ENCODE results near the gene RPF1. TPM values are rescaled to one million over a fixed set of nuclear protein-coding genes. Genes with fewer than 3 reads are reported as not detected.

The RPF1 gene
- 29.9 to 33.7 TPM (median 31.2 TPM) in 5 replicates for total RNA-seq (2022; extraction: Qiagen RNA extraction)

GRCh38 chr1:84478876-84479868, at the start of gene RPF1:
Gene RPF1, plus strand, starts transcription at chr1:84479266. Its CDS starts 16 bp downstream, at chr1:84479282.

GRCh38 chr1:84506002-84506728, 27.1 kb downstream of the RPF1 start, which contains the start of the genes GNG5 and SPATA1:
Gene GNG5, minus strand, starts transcription at chr1:84506581. Its CDS starts 490 bp downstream, at chr1:84506091.
Gene SPATA1, plus strand, starts transcription at chr1:84506386. Its CDS starts 9,974 bp downstream, at chr1:84516360.

Other genes with a start within 250 kb of the RPF1 start
- gene SAMD13, start 177.6 kb upstream of the RPF1 start, total RNA-seq (2022; extraction: Qiagen RNA extraction): 0.52 to 0.81 TPM (median 0.54 TPM) in 5 replicates
- gene DNASE2B, start 80.8 kb upstream of the RPF1 start, total RNA-seq (2022; extraction: Qiagen RNA extraction): not detected in 5 replicates
- 1.0 to 1.9 TPM (median 1.1 TPM) in 3 of 5 replicates, not detected in the others for gene SPATA1, start 27.1 kb downstream of the RPF1 start, total RNA-seq (2022; extraction: Qiagen RNA extraction)
- gene GNG5, start 27.3 kb downstream of the RPF1 start, total RNA-seq (2022; extraction: Qiagen RNA extraction): 187 to 205 TPM (median 191 TPM) in 5 replicates
- 4.6 to 6.7 TPM (median 5.7 TPM) in 5 replicates for gene CTBS, start 95.2 kb downstream of the RPF1 start, total RNA-seq (2022; extraction: Qiagen RNA extraction)
- 9.5 to 13.3 TPM (median 11.9 TPM) in 5 replicates for gene SSX2IP, start 211.2 kb downstream of the RPF1 start, total RNA-seq (2022; extraction: Qiagen RNA extraction)

Measured in A549 treated with Mapracorat at 1 μM for 4 hours (cell line).